H54 (cell line): Measurements from ENCODE around the gene P2RY12.

Source experiments
- DNase-seq: peaks from one replicate; pipeline ENCODE4 v3.0.0; 2011; ENCODE audit warnings: low spot score, mixed read lengths; ENCODE audit not compliant: insufficient read length
- FAIRE-seq: peaks from 3 replicates; lab custom pipeline; 2011; peaks lifted over from hg19 to GRCh38; lab: Jason Lieb, UNC
- POLR2A ChIP-seq: IDR thresholded peaks from 2 replicates; pipeline ENCODE4 v1.6.1; 2011; ENCODE audit warnings: low read depth, mild to moderate bottlenecking, low read length

P2RY12 gene

GRCh38 chr3:151383111-151383510 lies 1.4 kb downstream of the P2RY12 start:
- TF ChIP-seq POLR2A, result no peak
- no peak for FAIRE-seq
- DNase-seq, result no peak

GRCh38 chr3:151382671-151383070 lies 1.9 kb downstream of the P2RY12 start:
- FAIRE-seq, result no peak
- TF ChIP-seq POLR2A, result no peak

GRCh38 chr3:151379083-151379734 lies 5.3 kb downstream of the P2RY12 start:
- TF ChIP-seq POLR2A, result no peak
- DNase-seq, result no peak
- peak; percentile 11 for FAIRE-seq

More at GRCh38 chr3:151382671-151383070, 1.9 kb downstream of the P2RY12 start:
- DNase-seq, result no peak

GRCh38 chr3:151377768-151378385 lies 6.7 kb downstream of the P2RY12 start:
- no peak for DNase-seq
- no peak for FAIRE-seq
- no peak for TF ChIP-seq POLR2A

GRCh38 chr3:151372063-151372820 lies 12.3 kb downstream of the P2RY12 start:
- DNase-seq (no peak), FAIRE-seq (no peak)
- no peak for TF ChIP-seq POLR2A

GRCh38 chr3:151371526-151371925 lies 13.0 kb downstream of the P2RY12 start:
- DNase-seq (no peak), FAIRE-seq (no peak)
- no peak for TF ChIP-seq POLR2A

- FAIRE-seq, result no peak
Observed at GRCh38 chr3:151367448-151367847, 17.1 kb downstream of the P2RY12 start.

GRCh38 chr3:151366993-151367392 lies 17.6 kb downstream of the P2RY12 start:
- no peak for FAIRE-seq
- no peak for TF ChIP-seq POLR2A

More at GRCh38 chr3:151367448-151367847, 17.1 kb downstream of the P2RY12 start:
- no peak for TF ChIP-seq POLR2A
- DNase-seq, result no peak

GRCh38 chr3:151362751-151363174 lies 21.8 kb downstream of the P2RY12 start:
- FAIRE-seq, result no peak
- TF ChIP-seq POLR2A, result no peak
- DNase-seq, result no peak

More at GRCh38 chr3:151366993-151367392, 17.6 kb downstream of the P2RY12 start:
- no peak for DNase-seq

- TF ChIP-seq POLR2A, result no peak
- DNase-seq, result no peak
- no peak for FAIRE-seq
Observed at GRCh38 chr3:151357463-151357850, 27.1 kb downstream of the P2RY12 start.

- TF ChIP-seq POLR2A, result no peak
- DNase-seq (no peak), FAIRE-seq (peak; percentile 45)
Observed at GRCh38 chr3:151356794-151357462, 27.6 kb downstream of the P2RY12 start.

GRCh38 chr3:151351648-151352047 lies 32.9 kb downstream of the P2RY12 start:
- TF ChIP-seq POLR2A, result no peak
- DNase-seq, result no peak
- no peak for FAIRE-seq

- DNase-seq, result no peak
- FAIRE-seq, result no peak
- no peak for TF ChIP-seq POLR2A
Observed at GRCh38 chr3:151351219-151351618, 33.3 kb downstream of the P2RY12 start.

GRCh38 chr3:151350656-151351055 lies 33.9 kb downstream of the P2RY12 start:
- no peak for TF ChIP-seq POLR2A
- no peak for DNase-seq
- FAIRE-seq, result no peak
